SU-DHL-6 (cell line): ENCODE measurements around the gene ANKH.

ENCODE experiments used
- H2AFZ ChIP-seq: fragments of 200-600 bp; sonication (generic); 2 replicates; pipeline ENCODE4 v1.6.1; 2014; ENCODE audit warnings: low read depth, mild to moderate bottlenecking, moderate library complexity, mixed read lengths, antibody characterized with exemption, low read length; ENCODE audit not compliant: severe bottlenecking
- H3F3A ChIP-seq: fragments of 200-600 bp; shearing (Covaris generic); 2 replicates; pipeline ENCODE4 v1.6.0; 2016; ENCODE audit warnings: antibody characterized with exemption, mild to moderate bottlenecking; ENCODE audit not compliant: insufficient read depth
- H3K27ac ChIP-seq: fragments of 200-600 bp; sonication (generic); 2 replicates; pipeline ENCODE4 v1.5.1; 2016; ENCODE audit warnings: low read depth, mild to moderate bottlenecking, low read length, moderate library complexity, mixed read lengths
- H3K27me3 ChIP-seq: fragments of 200-600 bp; sonication (generic), shearing (Covaris generic); 2 replicates; pipeline ENCODE4 v1.6.0; 2014; ENCODE audit warnings: mild to moderate bottlenecking, low read length
- H3K36me3 ChIP-seq: fragments of 200-600 bp; sonication (generic); 2 replicates; pipeline ENCODE4 v1.6.1; 2014; ENCODE audit warnings: mild to moderate bottlenecking, low read length, mixed read lengths
- H3K4me2 ChIP-seq: fragments of 300-600, 200-600 bp; shearing (Covaris generic), sonication (generic); 2 replicates; pipeline ENCODE4 v1.6.0; 2014; ENCODE audit warnings: low read length, low read depth, mild to moderate bottlenecking; ENCODE audit not compliant: poor library complexity, severe bottlenecking
- H3K4me3 ChIP-seq: fragments of 200-600 bp; sonication (generic); 2 replicates; pipeline ENCODE4 v1.5.1; 2014; ENCODE audit warnings: antibody characterized with exemption, low read length, mild to moderate bottlenecking, mixed read lengths; ENCODE audit not compliant: insufficient read depth, poor library complexity, severe bottlenecking
- H3K79me2 ChIP-seq: fragments of 200-600 bp; sonication (generic); 2 replicates; pipeline ENCODE4 v1.6.1; 2014; ENCODE audit warnings: mild to moderate bottlenecking, low read length, moderate library complexity; ENCODE audit not compliant: insufficient read depth
- H3K9ac ChIP-seq: fragments of 200-600 bp; sonication (generic); 2 replicates; pipeline ENCODE4 v1.7.0; 2014; ENCODE audit warnings: mild to moderate bottlenecking, low read length
- H3K9me2 ChIP-seq: fragments of 200-600 bp; sonication (generic); replicated peaks from 2 replicates; pipeline ENCODE4 v1.6.1; 2014; ENCODE audit warnings: low read length; ENCODE audit not compliant: insufficient read depth
- H3K9me3 ChIP-seq: fragments of 200-600 bp; sonication (generic); 2 replicates; pipeline ENCODE4 v1.6.1; 2014; ENCODE audit warnings: low read length, mixed read lengths; ENCODE audit not compliant: insufficient read depth
- H4K20me1 ChIP-seq: fragments of 200-600 bp; sonication (generic); 2 replicates; pipeline ENCODE4 v1.6.1; 2014; ENCODE audit warnings: low read depth, mild to moderate bottlenecking, antibody characterized with exemption, low read length, moderate library complexity, mixed read lengths
- CTCF ChIP-seq: fragments of 200-600 bp; sonication (generic); IDR thresholded peaks from one replicate; pipeline ENCODE4 v1.5.1; 2017; ENCODE audit warnings: antibody characterized with exemption, mild to moderate bottlenecking, low read length, moderate library complexity; ENCODE audit not compliant: insufficient read depth, poor library complexity, severe bottlenecking
- EZH2phosphoT487 ChIP-seq: fragments of 200-600 bp; sonication (generic), shearing (Covaris generic); conservative IDR thresholded peaks from 2 replicates; pipeline ENCODE4 v1.6.1; 2018; ENCODE audit warnings: mild to moderate bottlenecking, antibody characterized with exemption, low read length, moderate library complexity, mixed read lengths

Gene ANKH

GRCh38 chr5:14753947-14754346 is 117.6 kb downstream of the ANKH start:
- TF ChIP-seq EZH2phosphoT487 (no peak), CTCF (no peak)
- Histone ChIP-seq H3K9me2 (no peaks in the 10 kb centered on the region), H3K79me2 (0 out of 2 replicates have a peak, but pooled peaks cover 1% of the 10 kb centered on the region), H3K27me3 (no peaks in the 10 kb centered on the region), H3K9me3 (no peaks in the 10 kb centered on the region), H4K20me1 (no peaks in the 10 kb centered on the region), H3K4me3 (no peak overlapping the region), H3K27ac (no peak overlapping the region), H3F3A (no peaks in the 10 kb centered on the region), H3K9ac (no peak overlapping the region), H3K4me2 (no peak overlapping the region), H3K36me3 (peaks cover 8% of the 10 kb centered on the region; the same call in 1 of the 2 replicates), H2AFZ (no peak overlapping the region)

DNA sequence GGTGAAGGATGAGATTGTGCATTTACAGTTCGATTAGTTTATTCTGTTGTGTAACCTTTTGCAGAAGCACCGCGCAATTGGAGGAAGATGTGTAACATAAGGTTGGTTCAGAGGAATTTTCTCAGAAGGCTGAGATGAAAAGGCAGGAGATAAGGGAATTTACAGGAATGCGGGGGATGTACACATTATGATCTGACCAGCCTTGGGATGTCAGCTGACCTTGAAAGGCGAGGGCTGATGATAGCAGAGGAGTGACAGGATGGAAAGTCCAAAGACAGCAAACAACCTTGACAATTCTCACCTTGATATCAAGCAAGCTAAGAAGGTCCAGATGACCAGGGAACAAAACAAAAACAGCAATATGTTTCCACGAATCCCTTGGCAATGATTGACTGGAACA is 118.3 kb downstream of the ANKH start:
- Histone ChIP-seq H3K27me3 (no peaks in the 10 kb centered on the region), H3K27ac (no peak overlapping the region), H2AFZ (no peak overlapping the region), H3K9me2 (no peaks in the 10 kb centered on the region), H3K4me2 (no peak overlapping the region), H4K20me1 (no peaks in the 10 kb centered on the region), H3F3A (no peaks in the 10 kb centered on the region), H3K9ac (no peak overlapping the region), H3K36me3 (peaks cover 5% of the 10 kb centered on the region; the same call in 1 of the 2 replicates), H3K4me3 (no peak overlapping the region), H3K9me3 (no peaks in the 10 kb centered on the region), H3K79me2 (no peaks in the 10 kb centered on the region)
- no peak for TF ChIP-seq EZH2phosphoT487
- no peak for TF ChIP-seq CTCF

GRCh38 chr5:14752497-14753071 is 119.0 kb downstream of the ANKH start:
- H3K4me2 ChIP-seq, result no peak overlapping the region
- H3K9me3 ChIP-seq, result no peaks in the 10 kb centered on the region
- peaks cover 3% of the 10 kb centered on the region; the same call in 1 of the 2 replicates for H3K36me3 ChIP-seq
- H3F3A ChIP-seq, result no peaks in the 10 kb centered on the region
- no peak overlapping the region for H3K27ac ChIP-seq
- no peaks in the 10 kb centered on the region for H4K20me1 ChIP-seq
- no peak overlapping the region for H2AFZ ChIP-seq
- no peak overlapping the region for H3K9ac ChIP-seq
- no peak overlapping the region for H3K4me3 ChIP-seq
- H3K79me2 ChIP-seq, result no peaks in the 10 kb centered on the region
- no peaks in the 10 kb centered on the region for H3K27me3 ChIP-seq
- TF ChIP-seq EZH2phosphoT487, result no peak
- no peak for TF ChIP-seq CTCF
- no peaks in the 10 kb centered on the region for H3K9me2 ChIP-seq
